DMS114 treated with DMSO at 0.1 percent for 48 hours (cell line): ENCODE results near the gene ADRA1B.
"Not testable (repeated sequence)": the region's sequence is repeated elsewhere in the genome, so short reads cannot be mapped to it uniquely, and the experiment has no call there.

Experiments
- DNase-seq: peaks from one replicate; lab custom pipeline; 2025; ENCODE audit not compliant: unreplicated experiment; lab: John Stamatoyannopoulos, UW

ADRA1B gene

DNA sequence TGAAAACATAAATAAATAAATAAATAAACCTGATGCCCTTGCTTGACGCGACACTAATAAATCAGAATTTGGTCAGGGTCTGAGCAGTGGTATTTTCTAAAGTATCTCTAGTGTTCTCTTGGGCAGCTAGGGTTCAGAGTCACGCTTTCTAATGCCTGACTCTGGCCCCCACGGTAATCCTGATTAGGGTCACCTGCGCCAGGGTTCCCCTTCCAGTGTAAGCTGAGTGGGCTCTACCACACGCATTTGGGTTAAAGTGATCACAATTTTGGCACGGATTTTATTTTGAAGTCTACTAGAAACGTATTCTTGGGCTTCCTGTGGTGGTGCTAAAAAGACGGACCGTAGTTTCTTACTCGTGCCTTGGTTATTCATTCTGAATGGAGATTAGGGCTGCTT is 93.3 kb downstream of the ADRA1B start:
- DNase-seq = no peak

DNA sequence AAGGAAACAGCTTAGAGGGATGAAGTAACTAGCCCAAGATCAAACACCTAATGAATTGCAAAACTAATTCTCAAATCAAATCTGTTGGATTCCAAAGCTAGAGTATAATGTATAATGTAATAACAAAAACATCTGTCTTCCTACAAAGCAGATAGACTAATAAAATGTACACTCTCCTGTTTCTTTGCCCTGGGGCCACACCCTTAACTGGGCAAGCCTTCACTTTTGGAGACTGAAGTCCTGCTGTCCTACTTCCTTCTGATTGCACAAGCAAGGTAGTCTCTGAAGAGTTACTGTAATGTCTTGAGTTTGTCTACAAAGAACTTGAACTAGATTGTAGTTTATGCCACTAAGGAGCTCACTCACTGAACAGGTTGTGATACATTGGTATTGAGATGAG is 95.2 kb downstream of the ADRA1B start:
- no peak for DNase-seq

DNA sequence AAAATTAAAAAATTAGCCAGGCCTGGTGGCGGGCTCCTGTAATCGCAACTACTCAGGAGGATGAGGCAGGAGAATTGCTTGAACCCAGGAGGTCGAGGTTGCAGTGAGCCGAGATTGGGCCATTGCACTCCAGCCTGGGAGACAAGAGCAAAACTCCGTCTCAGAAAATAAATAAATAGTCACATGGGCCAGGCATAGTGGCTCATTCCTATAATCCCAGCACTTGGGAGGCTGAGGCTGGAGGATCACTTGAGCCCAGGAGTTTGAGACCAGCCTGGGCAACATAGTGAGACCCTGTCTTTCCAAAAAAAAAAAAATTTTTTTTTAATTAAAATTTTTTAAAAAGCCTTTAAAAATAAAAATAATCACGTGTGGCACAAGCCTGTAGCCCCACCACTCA is 97.9 kb downstream of the ADRA1B start:
- DNase-seq = not testable (repeated sequence)

DNA sequence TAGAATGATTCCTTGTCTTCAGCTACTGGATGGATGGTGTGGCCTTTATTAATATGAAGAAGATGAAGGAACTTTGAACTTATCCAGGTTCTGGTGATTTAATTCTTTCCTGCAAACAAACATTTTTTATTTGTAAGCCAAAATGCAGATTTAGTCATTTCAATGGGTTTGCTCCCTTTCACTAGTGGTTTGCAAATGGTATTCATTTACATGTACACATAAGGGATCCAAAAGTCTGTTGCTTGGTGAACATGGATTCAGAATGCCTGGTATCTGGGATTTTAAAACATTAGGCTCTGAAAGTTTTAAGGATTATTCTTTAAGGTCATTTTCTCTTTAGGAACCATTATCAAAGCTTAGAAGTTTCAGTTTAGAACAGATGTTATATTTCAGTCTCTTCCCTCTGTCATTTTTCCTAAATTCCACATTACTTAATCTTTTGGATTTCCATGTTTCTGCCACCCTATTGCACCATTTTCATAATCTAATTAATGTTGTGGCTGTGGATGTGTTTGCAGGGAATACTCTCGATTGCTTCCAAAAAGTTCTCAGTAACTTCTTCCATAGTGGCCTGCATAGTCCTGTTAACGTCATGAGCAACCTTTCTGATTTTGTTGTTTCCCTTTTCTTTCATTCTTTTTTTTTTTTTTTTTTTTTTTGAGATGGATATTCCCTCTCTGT is 102.8 kb downstream of the ADRA1B start:
- no peak for DNase-seq

DNA sequence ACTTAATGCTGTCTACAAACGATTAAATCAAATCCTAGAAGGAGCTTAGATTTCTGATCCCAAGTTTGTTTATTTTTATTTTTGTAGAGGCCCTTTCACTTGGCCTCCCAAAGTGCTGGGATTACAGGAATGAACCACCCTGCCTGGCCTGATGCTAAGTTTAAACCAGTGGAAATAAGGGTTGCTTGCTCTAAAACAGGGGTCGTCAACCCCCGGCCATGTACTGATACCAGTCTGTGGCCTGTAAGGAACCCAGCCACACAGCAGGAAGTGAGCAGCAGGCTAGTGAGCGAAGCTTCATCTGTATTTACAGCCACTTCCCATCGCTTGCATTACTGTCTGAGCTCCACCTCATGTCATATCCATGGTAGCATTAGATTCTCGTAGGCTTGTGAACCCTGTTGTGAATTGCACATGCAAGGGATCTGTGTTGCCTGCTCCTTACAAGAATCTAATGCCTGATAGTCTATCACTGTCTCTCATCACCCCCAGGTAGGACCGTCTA is 104.0 kb downstream of the ADRA1B start:
- DNase-seq = no peak

DNA sequence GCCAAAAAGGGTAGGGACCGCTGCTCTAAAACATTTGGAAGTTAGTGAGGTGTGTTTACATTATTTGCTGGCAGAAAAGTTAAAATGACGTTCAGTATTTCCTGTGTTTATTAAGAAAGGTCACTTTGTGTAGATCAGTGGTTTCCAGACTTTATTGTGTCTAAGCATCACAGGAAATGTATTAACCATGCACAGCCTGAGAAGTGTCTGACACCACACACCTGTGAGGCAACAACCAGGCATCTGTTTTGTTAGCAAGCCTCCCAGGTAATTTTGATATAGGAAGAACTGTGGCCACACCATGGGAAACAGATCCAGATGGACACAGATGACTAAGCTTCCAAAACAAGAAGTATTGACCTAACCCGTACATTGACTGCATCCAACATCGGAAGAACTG is 104.7 kb downstream of the ADRA1B start:
- DNase-seq = no peak

DNA sequence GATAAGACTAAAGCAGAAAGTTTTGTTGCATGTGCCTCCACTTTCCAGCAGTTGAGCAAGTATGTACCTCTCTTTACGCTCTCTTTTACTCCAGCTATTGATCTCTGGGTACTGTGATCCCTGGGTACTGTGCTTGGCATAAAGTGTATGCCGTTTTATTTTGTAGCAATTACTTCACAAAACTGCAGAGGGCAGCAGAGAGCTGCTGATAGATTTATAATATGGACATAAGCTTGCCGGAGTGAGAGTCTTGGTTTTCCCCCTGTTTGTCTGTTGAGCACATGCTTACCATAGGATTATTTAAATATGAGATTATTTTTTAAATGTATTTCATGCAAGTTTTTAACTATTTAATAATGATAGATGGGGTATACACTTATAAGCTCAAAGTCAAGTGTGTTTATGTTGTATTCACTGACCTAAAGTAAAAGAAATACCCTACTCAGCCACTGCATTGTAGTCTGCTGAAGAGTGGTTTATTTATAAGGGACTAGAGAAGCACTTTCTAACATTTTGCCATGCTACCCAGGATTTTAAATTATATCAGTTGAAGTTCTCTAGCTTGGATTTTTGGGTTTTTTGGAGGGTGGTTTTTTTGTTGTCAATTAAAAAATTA is 105.7 kb downstream of the ADRA1B start:
- DNase-seq = peak; percentile 69
